ENCODE data around the gene EML6.

EML6 gene

GRCh38 chr2:54958717-54959371 lies 235.4 kb downstream of the EML6 start:
- TF ChIP-seq CTCF (IDR thresholded peaks at IDR 0.05; ENCODE audit: insufficient read depth, low read depth, low read length, missing control alignments) = no peak
- no peak for DNase-seq (ENCODE audit: low read depth)
- H3K4me3 ChIP-seq (ENCODE audit: low read depth, low read length) = no peak overlapping the region

GRCh38 chr2:54960164-54960563 lies 236.7 kb downstream of the EML6 start:
- no peak overlapping the region for H3K4me3 ChIP-seq (ENCODE audit: low read depth, low read length)
- TF ChIP-seq CTCF (IDR thresholded peaks at IDR 0.05; ENCODE audit: insufficient read depth, low read depth, low read length, missing control alignments) = no peak
- DNase-seq (ENCODE audit: low read depth) = no peak

GRCh38 chr2:54962511-54962910 lies 239.0 kb downstream of the EML6 start:
- H3K4me3 ChIP-seq (ENCODE audit: low read depth, low read length) = no peak overlapping the region
- TF ChIP-seq CTCF (IDR thresholded peaks at IDR 0.05; ENCODE audit: insufficient read depth, low read depth, low read length, missing control alignments) = no peak
- DNase-seq (ENCODE audit: low read depth) = no peak

- DNase-seq (ENCODE audit: low read depth) = no peak
- no peak for TF ChIP-seq CTCF (IDR thresholded peaks at IDR 0.05; ENCODE audit: insufficient read depth, low read depth, low read length, missing control alignments)
- H3K4me3 ChIP-seq (ENCODE audit: low read depth, low read length) = no peak overlapping the region
Measured at GRCh38 chr2:54962935-54963440, 239.5 kb downstream of the EML6 start.

- no peak overlapping the region for H3K4me3 ChIP-seq (ENCODE audit: low read depth, low read length)
- TF ChIP-seq CTCF (IDR thresholded peaks at IDR 0.05; ENCODE audit: insufficient read depth, low read depth, low read length, missing control alignments) = no peak
- DNase-seq (ENCODE audit: low read depth) = no peak
Measured at GRCh38 chr2:54963476-54963875, 240.0 kb downstream of the EML6 start.

- no peak overlapping the region for H3K4me3 ChIP-seq (ENCODE audit: low read depth, low read length)
- TF ChIP-seq CTCF (IDR thresholded peaks at IDR 0.05; ENCODE audit: insufficient read depth, low read depth, low read length, missing control alignments) = no peak
- no peak for DNase-seq (ENCODE audit: low read depth)
Measured at GRCh38 chr2:54964271-54964670, 240.8 kb downstream of the EML6 start.

- no peak for TF ChIP-seq CTCF (IDR thresholded peaks at IDR 0.05; ENCODE audit: insufficient read depth, low read depth, low read length, missing control alignments)
- no peak overlapping the region for H3K4me3 ChIP-seq (ENCODE audit: low read depth, low read length)
- DNase-seq (ENCODE audit: low read depth) = no peak
Measured at GRCh38 chr2:54964816-54965215, 241.4 kb downstream of the EML6 start.

All from GM12865 (cell line).